Measurements from ENCODE around the gene SVEP1.

Gene SVEP1

GRCh38 chr9:110427497-110428104, 151.9 kb downstream of the SVEP1 start:
- H3K4me3 ChIP-seq (ENCODE audit: low read depth, low read length, poor library complexity, severe bottlenecking) = no peak overlapping the region
- H3K79me2 ChIP-seq (ENCODE audit: insufficient read depth, low read length) = no peaks in the 10 kb centered on the region
- H3K9me3 ChIP-seq (ENCODE audit: low read length) = no peaks in the 10 kb centered on the region
- no peak overlapping the region for H2AFZ ChIP-seq (ENCODE audit: low read length)
- no peaks in the 10 kb centered on the region for H3K4me1 ChIP-seq (ENCODE audit: insufficient read depth, low read length, severe bottlenecking)
- H4K20me1 ChIP-seq (ENCODE audit: insufficient read depth, low read length) = no peaks in the 10 kb centered on the region
- H3K9ac ChIP-seq (ENCODE audit: low read length) = no peak overlapping the region
- TF ChIP-seq CTCF (IDR thresholded peaks at IDR 0.05; ENCODE audit: low read length) = peak; percentile 81
- TF ChIP-seq EZH2 (IDR thresholded peaks at IDR 0.05; ENCODE audit: borderline replicate concordance, low read length) = no peak
- no peaks in the 10 kb centered on the region for H3F3A ChIP-seq (ENCODE audit: insufficient read depth, low read length)
- H3K27ac ChIP-seq (ENCODE audit: low read depth, low read length, poor library complexity, severe bottlenecking) = no peak overlapping the region
- no peaks in the 10 kb centered on the region for H3K36me3 ChIP-seq (ENCODE audit: insufficient read depth, low read length)
- no peaks in the 10 kb centered on the region for H3K27me3 ChIP-seq (ENCODE audit: insufficient read depth, low read length)
- H3K9me2 ChIP-seq (ENCODE audit: low read depth, low read length) = no peaks in the 10 kb centered on the region
- no peak overlapping the region for H3K4me2 ChIP-seq (ENCODE audit: low read length)

- no peaks in the 10 kb centered on the region for H3F3A ChIP-seq (ENCODE audit: insufficient read depth, low read length)
- TF ChIP-seq CTCF (IDR thresholded peaks at IDR 0.05; ENCODE audit: low read length) (no peak; the same call in 1 of the 2 replicates), EZH2 (IDR thresholded peaks at IDR 0.05; ENCODE audit: borderline replicate concordance, low read length) (no peak)
- no peaks in the 10 kb centered on the region for H3K27me3 ChIP-seq (ENCODE audit: insufficient read depth, low read length)
- no peaks in the 10 kb centered on the region for H3K79me2 ChIP-seq (ENCODE audit: insufficient read depth, low read length)
- no peaks in the 10 kb centered on the region for H4K20me1 ChIP-seq (ENCODE audit: insufficient read depth, low read length)
- no peak overlapping the region for H3K4me3 ChIP-seq (ENCODE audit: low read depth, low read length, poor library complexity, severe bottlenecking)
- no peak overlapping the region for H2AFZ ChIP-seq (ENCODE audit: low read length)
- no peak overlapping the region for H3K9ac ChIP-seq (ENCODE audit: low read length)
- H3K4me2 ChIP-seq (ENCODE audit: low read length) = no peak overlapping the region
- no peaks in the 10 kb centered on the region for H3K4me1 ChIP-seq (ENCODE audit: insufficient read depth, low read length, severe bottlenecking)
- H3K9me3 ChIP-seq (ENCODE audit: low read length) = no peaks in the 10 kb centered on the region
- H3K36me3 ChIP-seq (ENCODE audit: insufficient read depth, low read length) = no peaks in the 10 kb centered on the region
- no peak overlapping the region for H3K27ac ChIP-seq (ENCODE audit: low read depth, low read length, poor library complexity, severe bottlenecking)
- H3K9me2 ChIP-seq (ENCODE audit: low read depth, low read length) = no peaks in the 10 kb centered on the region
These were observed 153.4 kb downstream of the SVEP1 start for GRCh38 chr9:110426052-110426709.

- Histone ChIP-seq H4K20me1 (ENCODE audit: insufficient read depth, low read length) (no peaks in the 10 kb centered on the region), H3K9me2 (ENCODE audit: low read depth, low read length) (no peaks in the 10 kb centered on the region), H3K4me1 (ENCODE audit: insufficient read depth, low read length, severe bottlenecking) (no peaks in the 10 kb centered on the region), H3K9me3 (ENCODE audit: low read length) (no peaks in the 10 kb centered on the region), H3K27ac (ENCODE audit: low read depth, low read length, poor library complexity, severe bottlenecking) (no peak overlapping the region), H3K9ac (ENCODE audit: low read length) (no peak overlapping the region), H3K79me2 (ENCODE audit: insufficient read depth, low read length) (no peaks in the 10 kb centered on the region), H3F3A (ENCODE audit: insufficient read depth, low read length) (no peaks in the 10 kb centered on the region), H3K36me3 (ENCODE audit: insufficient read depth, low read length) (no peaks in the 10 kb centered on the region), H3K27me3 (ENCODE audit: insufficient read depth, low read length) (no peaks in the 10 kb centered on the region), H2AFZ (ENCODE audit: low read length) (no peak overlapping the region), H3K4me3 (ENCODE audit: low read depth, low read length, poor library complexity, severe bottlenecking) (no peak overlapping the region), H3K4me2 (ENCODE audit: low read length) (no peak overlapping the region)
- TF ChIP-seq CTCF (IDR thresholded peaks at IDR 0.05; ENCODE audit: low read length) = no peak
- TF ChIP-seq EZH2 (IDR thresholded peaks at IDR 0.05; ENCODE audit: borderline replicate concordance, low read length) = no peak
These were observed 165.1 kb downstream of the SVEP1 start for GRCh38 chr9:110414471-110414870.

Data from OCI-LY1 (cell line).